Colon (tissue), 2 donors: ENCODE results near the gene TRAF1.

Experiments
- FAIRE-seq: peaks from 2 replicates; lab custom pipeline; 2012; peaks lifted over from hg19 to GRCh38; lab: Jason Lieb, UNC
- donor health status: control.
- donor health status: control.

Gene TRAF1

GRCh38 chr9:120889606-120890271 lies 36.9 kb downstream of the TRAF1 start:
- no peak for FAIRE-seq

- FAIRE-seq = no peak
Measured at GRCh38 chr9:120888626-120889025, 38.0 kb downstream of the TRAF1 start.

- no peak for FAIRE-seq
Measured at GRCh38 chr9:120886490-120886967, 40.1 kb downstream of the TRAF1 start.

GRCh38 chr9:120885958-120886357 lies 40.6 kb downstream of the TRAF1 start:
- no peak for FAIRE-seq

GRCh38 chr9:120885457-120885856 lies 41.1 kb downstream of the TRAF1 start:
- FAIRE-seq = no peak

- no peak for FAIRE-seq
Measured at GRCh38 chr9:120883608-120883996, 43.0 kb downstream of the TRAF1 start.

GRCh38 chr9:120882935-120883607 lies 43.5 kb downstream of the TRAF1 start:
- FAIRE-seq = no peak

GRCh38 chr9:120879446-120879845 lies 47.1 kb downstream of the TRAF1 start:
- no peak for FAIRE-seq

- FAIRE-seq = no peak
Measured at GRCh38 chr9:120878188-120879130, 48.1 kb downstream of the TRAF1 start.

- no peak for FAIRE-seq
Measured at GRCh38 chr9:120877276-120878034, 49.1 kb downstream of the TRAF1 start.

- FAIRE-seq = no peak
Measured at GRCh38 chr9:120876842-120877240, 49.8 kb downstream of the TRAF1 start, which contains the start of gene PHF19. Gene PHF19, minus strand, starts transcription at chr9:120877188. Its CDS starts 2,447 bp downstream, at chr9:120874741.

GRCh38 chr9:120875954-120876841 lies 50.4 kb downstream of the TRAF1 start:
- no peak for FAIRE-seq

GRCh38 chr9:120875643-120875953 lies 51.0 kb downstream of the TRAF1 start:
- no peak for FAIRE-seq

- no peak for FAIRE-seq
Measured at GRCh38 chr9:120875195-120875565, 51.4 kb downstream of the TRAF1 start.

GRCh38 chr9:120874226-120875194 lies 52.1 kb downstream of the TRAF1 start:
- no peak for FAIRE-seq

GRCh38 chr9:120873512-120873911 lies 53.1 kb downstream of the TRAF1 start:
- FAIRE-seq = no peak

GRCh38 chr9:120872791-120873502 lies 53.6 kb downstream of the TRAF1 start:
- no peak for FAIRE-seq

GRCh38 chr9:120870206-120870605 lies 56.4 kb downstream of the TRAF1 start:
- no peak for FAIRE-seq

GRCh38 chr9:120869726-120870125 lies 56.9 kb downstream of the TRAF1 start:
- no peak for FAIRE-seq
